Measurements from ENCODE around the gene IL1R1. TPM values are rescaled to one million over a fixed set of nuclear protein-coding genes. Genes with fewer than 3 reads are reported as not detected.

Gene IL1R1
- total RNA-seq, 1 experiment from 2014 or later, result 7.9 TPM

GRCh38 chr2:102138331-102138730, 4.2 kb upstream of the IL1R1 start:
- no peak for DNase-seq (ENCODE audit: low spot score)

DNA sequence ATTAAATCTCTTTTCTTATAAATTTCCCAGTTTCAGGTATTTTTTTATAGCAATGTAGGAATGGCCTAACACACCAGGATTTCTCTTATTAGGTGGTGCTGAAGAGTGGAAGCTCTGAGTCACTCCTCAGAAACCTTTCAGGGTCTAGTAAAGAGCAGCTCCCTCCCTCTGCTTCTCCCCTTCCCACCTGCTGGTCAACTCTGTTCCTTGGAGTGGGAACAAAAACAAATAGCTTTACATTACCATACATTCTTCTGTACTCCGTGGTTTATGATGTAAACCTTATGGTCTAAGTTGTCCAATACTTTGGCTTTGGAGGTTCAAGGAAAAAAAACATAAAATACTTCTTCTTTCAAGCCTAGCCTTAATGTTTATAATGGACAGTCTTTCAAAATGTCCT, 2.7 kb upstream of the IL1R1 start:
- DNase-seq (ENCODE audit: low spot score), result no peak

DNA sequence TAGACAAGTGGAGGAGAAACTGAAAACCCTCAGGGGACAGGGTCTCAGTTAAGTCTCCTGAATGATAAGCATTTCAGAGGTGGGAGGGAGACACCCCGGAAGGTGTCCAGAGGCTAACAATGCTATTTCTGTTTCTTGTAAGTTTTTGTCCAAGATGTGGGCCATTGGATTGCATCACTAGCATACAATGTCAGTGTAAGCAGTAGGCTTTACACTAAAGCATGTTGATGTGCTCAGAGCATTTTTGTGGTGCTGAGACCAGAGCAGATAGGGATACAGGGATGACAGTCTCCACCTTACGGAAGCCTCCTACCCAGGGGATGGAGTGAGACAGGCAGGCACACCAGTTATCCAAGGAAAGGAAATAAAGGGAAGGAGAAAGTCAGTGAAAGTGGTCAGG, 2.2 kb upstream of the IL1R1 start:
- DNase-seq (ENCODE audit: low spot score), result no peak

DNA sequence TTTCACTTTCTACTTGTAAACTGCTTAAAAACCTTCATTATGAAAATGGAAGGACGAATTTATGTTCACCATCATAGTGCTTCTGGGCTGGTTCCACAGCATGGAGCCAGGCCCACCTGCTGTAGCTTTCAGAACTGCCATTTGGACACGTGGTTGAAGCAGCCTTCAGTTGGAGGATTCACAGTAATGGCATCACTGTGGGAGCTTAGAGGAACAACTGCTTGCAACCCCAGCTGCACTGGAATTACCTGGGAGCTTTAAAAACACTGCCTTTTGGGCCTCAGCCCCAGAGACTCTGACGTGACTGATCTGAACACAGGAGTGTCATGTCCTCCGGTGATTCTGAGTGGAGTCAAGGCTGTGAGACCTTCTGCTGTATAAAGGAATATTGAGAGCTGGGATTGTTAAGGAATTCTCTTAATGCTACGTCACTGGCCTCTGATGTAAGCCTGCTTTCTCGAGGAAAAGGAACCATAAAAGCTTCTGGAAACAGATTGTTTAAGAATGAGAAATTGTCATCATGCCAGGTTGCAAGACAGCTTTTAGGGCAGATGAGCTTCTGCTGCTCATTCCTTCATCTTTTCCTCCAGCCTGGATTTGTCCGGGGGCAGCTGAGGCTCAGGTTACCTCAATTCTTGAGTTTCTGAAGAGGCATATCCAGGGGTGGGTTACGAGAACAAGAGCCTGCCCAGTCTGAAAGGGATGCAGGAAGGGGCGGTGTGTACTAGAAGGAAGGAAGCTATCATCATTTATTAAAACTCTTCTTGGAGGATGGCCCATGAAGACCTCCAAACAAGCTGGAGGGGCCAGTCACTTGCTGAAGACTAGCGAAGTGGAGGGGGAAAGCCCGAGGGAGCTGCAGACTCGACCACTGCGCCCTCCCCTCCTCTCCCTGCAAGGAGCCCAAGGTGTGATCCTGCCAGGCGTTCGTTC, 1.3 kb upstream of the IL1R1 start:
- no peak for DNase-seq (ENCODE audit: low spot score)

- no peak for DNase-seq (ENCODE audit: low spot score)
These were observed 393 bp downstream of the IL1R1 start for GRCh38 chr2:102142829-102143449.

DNA sequence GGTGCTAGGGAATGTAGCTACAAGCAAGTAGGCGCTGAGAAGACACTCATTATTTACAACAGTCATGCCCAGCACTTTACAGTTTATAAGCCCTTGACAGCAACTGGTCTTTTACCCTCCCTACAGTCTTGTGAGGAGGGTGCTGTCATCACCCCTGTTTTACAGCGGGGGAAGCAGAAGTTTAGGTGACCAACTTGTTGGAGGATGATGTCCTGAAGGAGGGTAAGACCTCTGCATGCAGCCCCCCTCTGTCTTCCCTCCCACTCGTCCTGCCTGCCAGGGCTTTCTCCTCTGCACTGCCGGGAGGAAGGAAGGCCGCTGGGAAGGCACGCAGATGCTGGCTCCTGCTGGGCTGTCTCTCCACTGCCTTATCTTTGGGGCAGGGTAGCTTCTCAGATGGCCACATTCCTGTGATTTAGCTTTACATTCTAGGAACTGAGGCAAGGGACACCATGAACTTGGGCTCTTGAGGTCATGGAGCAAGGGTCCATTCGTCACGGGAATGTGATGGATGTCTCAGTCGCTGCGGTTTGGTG, 972 bp downstream of the IL1R1 start:
- DNase-seq (ENCODE audit: low spot score), result no peak

DNA sequence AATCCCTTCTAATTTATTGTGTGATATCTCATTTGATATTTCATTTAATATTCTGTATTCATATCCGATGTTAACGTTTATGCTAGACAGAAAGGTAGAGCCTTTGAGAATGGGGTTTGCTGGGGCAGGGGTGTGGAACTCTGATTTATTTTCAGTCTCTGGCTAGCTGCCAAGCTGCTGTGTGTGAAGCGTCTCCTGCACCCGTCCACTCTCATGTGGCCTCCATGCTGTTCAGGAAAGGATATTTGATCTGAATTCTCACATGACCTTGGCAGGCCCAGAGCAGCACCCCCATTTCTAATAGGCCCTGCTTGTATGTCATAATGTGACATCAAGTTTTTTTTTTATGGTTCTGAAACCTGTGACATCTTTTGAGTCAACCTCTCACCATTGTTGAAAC, 1.6 kb downstream of the IL1R1 start:
- no peak for DNase-seq (ENCODE audit: low spot score)

DNA sequence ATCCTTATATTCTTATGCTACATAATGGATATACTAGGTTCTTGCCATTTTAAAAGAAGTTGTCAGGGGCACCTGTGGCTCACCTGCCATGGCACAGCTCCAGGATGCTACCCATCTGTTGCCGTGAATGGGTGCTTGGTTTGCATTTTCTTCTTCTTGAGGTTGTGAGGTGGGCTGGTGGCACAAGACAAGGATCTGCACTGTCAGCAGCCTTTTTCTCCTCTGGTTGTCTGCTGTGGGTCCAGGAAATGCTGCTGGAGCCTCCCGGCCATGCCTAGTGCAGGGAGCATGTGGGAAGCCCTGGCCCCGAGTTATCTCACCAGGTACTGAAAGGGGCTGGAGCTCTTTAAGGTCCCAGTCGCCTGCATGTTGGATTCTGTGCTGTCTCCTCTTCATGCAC, 2.6 kb downstream of the IL1R1 start:
- DNase-seq (ENCODE audit: low spot score), result no peak

DNA sequence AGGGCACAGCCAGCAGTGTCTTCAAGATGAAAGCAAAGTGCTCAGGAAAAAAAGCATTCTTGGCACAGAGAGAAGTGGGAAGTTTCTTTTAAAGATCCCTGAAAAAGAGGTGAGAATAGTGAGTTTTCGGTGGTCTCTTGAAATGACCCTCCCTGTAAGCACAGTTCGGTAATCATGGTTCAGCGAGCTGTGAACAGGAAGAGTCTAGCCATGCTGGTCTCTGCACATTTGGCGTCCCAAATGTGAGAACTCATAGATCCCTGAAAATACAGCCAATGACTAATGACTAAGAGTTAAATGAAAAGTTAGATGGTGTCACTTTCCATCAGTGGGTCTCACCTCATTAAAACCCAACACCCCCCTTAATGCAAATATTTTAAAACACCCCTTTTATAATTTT, 3.4 kb downstream of the IL1R1 start:
- no peak for DNase-seq (ENCODE audit: low spot score)

DNA sequence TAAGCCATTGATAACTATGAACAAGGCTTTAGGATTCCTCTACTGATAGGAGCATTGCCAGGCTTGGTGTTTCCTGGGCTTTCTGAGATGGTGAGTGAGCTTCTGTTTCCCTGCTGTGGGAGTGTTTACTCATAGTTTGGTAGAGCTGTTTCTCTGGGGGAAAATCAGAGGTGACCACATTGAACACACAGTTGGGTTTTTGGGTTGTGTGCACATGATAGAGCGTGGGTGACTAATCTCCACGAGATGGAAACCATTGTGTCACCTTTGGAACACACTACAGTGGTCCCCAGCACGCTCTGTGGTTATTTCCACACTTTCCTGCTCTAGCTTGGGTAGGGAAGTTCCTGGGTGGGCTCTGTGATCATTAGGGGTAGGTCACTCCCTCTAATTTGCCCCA, 5.4 kb downstream of the IL1R1 start:
- no peak for DNase-seq (ENCODE audit: low spot score)

DNA sequence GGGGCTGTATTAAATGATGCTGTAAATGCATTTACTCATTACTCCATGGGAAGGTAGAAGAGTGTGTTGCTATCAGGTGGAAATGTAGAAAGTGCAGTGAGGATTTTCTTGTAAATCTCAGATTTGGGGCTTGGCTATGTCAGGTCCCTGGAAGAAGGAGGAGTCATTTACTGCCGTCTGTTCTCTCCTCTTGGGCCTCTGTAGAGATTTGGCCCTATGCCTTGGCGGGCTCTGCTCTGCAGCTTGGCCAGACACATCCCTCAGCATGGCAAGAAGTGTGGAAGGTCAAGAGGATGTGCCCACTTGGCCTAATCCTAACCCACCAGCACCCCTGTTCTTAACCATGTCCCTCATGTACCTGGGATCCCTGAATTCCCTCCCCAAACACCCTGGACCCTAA, 6.7 kb downstream of the IL1R1 start:
- no peak for DNase-seq (ENCODE audit: low spot score)

DNA sequence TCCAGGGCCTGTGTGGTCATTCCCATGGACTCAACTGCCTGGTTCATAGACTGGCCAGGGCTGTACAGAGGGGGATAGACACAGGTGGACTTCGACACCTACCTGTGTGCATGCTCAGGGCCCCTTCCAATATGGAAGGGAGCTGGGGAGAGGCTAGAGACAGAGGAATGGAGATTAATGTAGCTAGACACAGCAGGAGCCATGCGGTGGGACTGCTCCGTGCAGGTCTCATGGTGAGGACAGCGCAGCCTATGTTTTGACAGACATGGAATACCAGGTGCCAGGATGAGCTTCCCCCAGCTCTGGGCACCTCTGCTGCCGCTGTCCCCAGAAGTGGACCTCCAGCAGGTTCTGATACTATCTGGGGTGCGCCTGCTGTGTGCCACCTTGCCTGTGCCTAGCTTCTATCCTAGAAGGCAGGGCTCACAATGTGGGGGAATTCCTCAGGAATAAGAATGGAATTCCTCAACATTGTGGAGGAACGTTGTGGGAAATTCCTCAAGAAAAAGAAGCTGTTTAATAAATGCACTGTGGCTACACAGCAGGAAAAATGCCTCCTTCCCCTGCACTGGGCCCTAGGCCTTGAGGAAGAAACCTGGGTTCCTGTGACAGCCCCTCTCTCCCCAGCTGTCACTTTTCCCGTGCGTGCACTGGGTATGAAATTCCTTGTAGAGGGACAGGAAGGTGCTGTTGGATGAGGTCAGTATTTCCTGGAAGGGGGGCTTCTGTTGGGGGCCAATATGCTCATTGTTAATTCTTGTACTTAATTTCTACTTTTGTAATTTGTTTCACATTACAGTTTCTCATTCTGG, 7.3 kb downstream of the IL1R1 start:
- DNase-seq (ENCODE audit: low spot score), result no peak

GRCh38 chr2:102154364-102154763, 11.8 kb downstream of the IL1R1 start:
- no peak for DNase-seq (ENCODE audit: low spot score)

DNA sequence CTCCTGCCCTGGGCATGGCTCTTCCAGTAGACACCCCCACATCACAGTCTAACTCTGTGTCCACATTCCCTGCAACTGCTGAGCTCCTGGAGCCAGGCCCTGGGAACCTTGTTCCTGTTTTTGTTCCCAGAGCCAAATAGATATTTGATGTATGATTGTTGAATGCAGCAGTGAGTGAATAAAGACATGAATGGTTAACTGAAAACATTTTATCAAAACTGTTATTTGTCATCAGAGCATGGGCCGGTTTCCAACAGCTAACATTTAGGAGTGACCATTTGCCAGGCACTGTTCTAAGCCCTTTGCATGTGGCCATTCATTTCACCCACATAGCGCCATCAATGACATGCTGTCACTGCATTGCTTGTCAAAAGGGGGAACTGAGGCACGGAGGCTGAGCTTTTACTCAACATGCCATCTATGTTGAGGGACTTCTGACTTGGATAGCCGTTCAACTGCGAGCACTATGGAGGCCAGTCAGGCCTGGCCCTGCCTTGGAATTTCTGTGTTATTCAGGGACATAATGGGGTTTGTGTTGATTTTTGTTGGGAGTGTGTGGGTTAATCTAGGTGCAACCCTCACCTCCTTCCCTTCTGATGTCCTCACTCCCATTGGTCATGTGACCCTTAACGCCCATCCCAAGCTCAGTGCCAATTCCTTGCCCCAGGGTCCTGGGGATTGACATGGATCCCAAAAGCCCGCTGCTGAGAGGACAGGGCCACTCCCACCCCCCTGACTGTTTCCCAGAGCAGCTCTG, 12.6 kb downstream of the IL1R1 start:
- DNase-seq (ENCODE audit: low spot score), result no peak

- DNase-seq (ENCODE audit: low spot score), result peak; percentile 30
These were observed 13.4 kb downstream of the IL1R1 start for GRCh38 chr2:102155703-102156515.

- DNase-seq (ENCODE audit: low spot score), result no peak
These were observed 15.6 kb downstream of the IL1R1 start for GRCh38 chr2:102158011-102158755.

- DNase-seq (ENCODE audit: low spot score), result no peak
These were observed 16.7 kb downstream of the IL1R1 start for GRCh38 chr2:102159295-102159694.

- DNase-seq (ENCODE audit: low spot score), result peak; percentile 37
These were observed 23.8 kb downstream of the IL1R1 start for GRCh38 chr2:102166189-102166845.
